ENCODE results near the gene AGAP1.

GRCh38 chr2:235925250-235925919, 431.5 kb downstream of the AGAP1 start:
- TF ChIP-seq CTCF (IDR thresholded peaks at IDR 0.05) = no peak
- TF ChIP-seq POLR2A (IDR thresholded peaks at IDR 0.05) = no peak

Data from sigmoid colon (tissue), 3 donors.